HG03460 (cell line): ENCODE results near the gene BRAT1.
A peak's percentile ranks its signal among the peaks of the same experiment; 100 is the strongest.

Experiments used
- ATAC-seq: cut with Tn5 transposase; IDR thresholded peaks from one replicate; pipeline ENCODE4 v1.9.1; 2021; ENCODE audit not compliant: unreplicated experiment

BRAT1 gene

DNA sequence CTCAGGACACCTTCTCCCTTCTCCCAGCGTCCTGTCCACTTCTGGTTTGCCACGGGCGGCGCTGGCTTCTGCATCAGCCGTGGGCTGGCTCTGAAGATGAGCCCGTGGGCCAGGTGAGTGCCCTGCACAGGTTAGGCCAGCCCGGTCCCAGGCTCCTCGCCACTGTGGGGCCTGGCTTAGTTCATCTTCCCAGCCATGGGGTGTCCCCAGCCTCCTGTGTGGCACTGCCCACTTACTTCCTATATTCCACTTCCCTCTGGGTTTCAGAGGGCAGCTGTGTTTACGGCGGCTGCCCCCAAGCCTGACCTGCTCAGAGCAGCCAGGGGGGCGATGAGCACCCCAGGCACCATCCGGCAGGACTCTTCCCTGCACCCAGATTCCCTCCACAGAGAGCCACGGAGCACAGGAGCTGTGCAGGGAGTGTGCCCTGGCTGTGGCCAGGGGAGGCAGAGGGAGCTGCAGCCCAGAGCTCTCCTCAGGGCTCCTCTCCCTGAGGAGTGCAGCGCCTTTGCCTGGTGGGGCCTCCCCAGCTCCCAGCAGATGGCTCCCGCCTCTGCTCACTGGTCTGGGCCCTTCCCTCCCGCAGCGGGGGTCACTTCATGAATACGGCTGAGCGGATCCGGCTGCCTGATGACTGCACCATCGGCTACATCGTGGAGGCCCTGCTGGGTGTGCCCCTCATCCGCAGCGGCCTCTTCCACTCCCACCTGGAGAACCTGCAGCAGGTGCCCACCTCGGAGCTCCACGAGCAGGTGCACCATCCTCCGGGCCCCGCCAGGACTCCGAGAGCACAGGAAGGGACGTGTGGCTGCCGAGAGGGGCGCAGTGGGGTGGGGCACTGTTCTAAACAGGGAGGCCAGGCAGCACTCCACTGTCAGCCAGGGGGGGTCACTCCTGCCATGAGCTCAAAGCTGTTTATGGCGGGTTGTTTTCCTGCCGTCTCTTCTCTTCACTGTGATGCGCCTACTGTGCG lies 29.4 kb downstream of the BRAT1 start:
- no peak for ATAC-seq

DNA sequence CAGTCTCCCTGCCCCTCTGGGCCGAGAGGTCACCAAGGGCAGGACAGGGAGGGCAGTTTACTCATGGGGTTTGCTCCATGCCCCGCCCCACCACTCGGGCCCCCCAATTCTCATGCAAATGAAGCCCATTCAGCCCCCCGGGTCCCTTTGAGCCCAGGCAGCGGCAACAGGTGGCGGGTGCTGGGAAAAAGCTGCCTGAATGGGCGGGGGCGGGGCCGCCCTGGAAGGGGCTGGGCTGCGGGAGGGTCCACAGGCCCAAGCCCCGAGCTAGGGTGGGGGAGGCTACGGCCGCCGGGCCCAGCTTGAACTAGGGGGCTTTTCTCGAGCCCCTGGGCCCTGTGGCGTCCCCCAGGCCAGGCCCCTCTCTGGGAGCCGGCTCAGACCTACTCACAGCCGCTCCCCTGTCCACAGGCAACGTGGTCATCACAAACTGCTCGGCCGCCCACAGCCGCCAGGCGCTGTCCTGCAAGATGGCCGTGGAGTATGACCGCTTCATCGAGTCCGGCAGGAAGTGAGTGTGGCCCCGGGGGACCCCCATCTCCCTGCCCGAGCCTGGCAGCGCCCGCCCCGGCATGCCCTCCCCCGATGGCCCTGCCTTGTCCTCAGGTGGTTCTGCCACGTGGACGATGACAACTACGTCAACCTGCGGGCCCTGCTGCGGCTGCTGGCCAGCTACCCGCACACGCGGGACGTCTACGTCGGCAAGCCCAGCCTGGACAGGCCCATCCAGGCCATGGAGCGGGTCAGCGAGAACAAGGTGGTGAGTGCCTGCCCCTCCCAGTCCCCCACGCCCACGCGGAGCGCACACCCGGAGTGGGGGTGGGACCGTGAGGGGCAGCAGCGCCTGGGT lies 30.3 kb downstream of the BRAT1 start:
- ATAC-seq, result no peak

DNA sequence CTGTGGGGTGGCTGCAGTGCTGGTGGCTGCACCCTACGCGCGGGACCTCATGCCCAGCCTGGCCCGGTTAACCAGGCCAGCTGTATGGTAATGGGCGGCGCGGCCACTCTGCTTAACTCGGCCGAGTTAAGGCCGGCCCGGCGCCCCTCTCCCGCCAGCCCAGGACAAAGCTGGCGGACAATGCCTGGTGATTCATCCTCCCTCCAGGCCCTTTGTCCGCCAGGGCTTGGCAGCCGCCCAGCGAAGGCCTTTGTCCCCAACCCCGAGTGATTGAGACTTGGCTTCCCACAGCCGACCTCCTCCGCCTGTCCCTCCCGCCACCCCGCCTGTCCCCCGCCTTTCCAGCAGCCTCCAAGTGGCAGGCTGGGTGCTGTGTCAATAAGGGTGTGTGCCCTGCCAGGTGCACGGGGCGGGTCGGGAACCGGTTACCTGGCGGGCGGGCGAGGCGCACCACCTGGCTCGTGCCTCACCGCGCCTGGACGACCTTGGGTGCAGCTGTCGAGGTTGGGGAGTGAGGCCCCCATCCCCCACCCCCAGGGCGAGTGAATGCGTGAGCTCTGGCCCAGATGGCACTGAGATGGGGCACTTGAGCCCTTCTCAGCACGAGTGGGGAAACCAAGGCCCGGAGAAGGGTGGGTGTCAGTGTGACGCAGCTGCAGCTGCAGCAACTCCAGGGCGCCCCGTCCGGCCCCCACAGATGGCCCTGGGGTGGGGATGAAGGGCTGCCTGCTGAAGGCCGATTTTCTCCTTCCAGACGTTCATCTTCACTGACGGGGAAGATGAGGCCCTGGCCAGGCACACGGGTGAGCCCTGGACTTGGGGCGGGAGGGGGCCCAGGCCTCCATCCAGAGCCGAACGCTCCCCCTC lies 31.1 kb downstream of the BRAT1 start:
- no peak for ATAC-seq

DNA sequence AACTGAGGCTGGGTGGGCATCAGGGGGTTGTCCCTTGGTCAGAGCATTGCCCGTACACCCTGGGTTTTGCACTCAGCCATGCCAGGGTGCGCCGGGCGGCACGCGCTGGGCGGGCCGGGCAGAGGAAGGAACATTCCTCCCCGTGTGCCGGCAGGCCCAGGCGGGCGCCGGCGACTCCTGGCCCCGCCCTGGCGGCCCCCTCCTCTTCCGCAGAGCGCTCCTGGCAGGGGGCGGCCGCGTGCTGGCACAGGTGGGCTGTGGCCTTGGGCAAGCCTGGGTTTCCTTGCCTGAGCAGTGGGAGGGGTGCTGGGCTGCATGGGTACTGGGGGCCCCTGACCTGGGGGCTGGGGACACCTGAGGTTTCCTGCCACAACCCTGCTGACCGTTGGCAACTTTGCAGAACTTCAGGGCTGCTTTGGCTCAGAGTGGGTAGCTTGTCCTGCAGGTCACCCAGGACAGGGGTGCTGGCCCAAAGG lies 31.8 kb downstream of the BRAT1 start:
- ATAC-seq, result no peak

DNA sequence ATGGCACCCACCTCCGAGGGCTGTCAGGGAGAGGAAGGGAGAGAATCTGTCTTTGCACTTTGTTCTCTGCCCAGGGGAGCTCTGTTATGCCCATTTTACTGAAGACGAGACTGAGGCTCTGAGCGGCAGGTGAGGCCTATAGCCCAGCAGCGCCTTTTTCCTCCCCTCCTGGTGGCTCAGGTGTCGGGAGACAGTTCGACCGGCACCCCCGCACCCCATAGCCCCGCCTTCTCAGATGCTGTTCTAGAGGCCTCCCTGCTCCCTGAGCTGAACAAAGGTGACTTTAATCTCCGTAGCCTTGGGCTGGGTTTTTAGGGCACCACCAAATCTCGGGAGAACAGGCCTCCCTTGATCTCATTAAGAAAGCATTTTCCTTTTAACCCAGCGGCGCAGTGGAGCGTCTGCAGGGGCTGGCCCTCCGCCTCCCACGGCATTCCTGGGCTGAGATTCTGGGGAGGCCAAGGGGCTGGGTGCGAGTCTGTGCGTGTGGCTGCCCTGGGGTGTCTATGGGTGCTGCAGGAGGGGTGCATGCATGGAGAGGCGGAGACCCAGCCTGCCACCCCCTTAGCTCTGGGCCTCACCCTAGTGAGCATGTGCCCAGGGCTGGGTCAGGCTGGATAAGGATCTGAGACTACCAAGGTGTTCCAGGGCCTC lies 32.4 kb downstream of the BRAT1 start:
- ATAC-seq, result no peak

DNA sequence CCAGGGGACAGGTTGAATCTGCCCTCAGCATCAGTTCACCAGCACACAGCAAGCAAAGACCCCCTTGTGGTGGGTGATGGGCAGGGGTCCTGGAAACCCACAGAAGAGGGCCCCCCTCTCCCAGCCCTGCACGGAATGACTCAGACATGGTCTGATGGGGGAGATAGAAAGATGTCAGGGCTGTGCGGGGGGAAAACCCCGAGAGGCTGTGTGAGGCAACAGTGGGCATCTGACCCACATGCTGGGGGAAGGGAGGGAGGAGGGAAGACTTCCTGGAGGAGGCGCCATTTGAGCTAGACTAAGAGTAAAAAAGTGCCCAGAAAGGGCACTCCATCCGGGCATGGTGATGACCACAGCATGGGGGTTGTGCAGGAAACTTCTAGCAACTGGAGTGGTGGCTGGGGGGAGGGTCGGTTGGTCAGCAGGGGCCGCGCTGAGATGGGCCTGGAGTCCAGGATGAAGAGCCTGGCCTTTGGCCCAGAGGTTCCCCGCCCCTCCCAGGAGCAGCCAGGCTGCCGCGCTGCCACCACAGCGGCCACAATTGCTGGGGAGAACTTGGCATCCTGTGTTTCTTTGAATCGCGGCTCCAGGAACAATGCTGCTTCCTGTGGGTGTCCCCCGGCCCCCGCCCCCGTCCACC lies 33.3 kb downstream of the BRAT1 start:
- ATAC-seq, result no peak

DNA sequence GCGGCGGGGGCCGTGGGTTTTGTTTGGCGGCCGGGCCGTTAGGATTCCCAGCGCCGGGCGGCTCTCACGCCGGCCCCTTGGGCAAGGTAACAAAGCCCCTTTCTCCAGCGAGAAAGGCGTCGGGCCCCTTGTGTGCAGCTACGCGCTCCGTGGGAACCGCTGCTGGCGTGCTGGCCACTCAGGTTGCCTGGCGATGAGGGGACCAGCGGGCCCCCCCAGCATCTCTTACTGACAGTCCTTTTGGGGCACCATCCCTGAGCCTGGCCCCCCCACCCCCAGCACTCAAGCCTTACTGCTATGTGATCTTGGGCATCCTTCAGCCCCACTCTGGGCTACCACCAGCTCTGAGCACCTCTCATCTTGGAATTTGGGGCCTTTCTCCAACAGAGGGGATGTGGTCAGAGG lies 34.0 kb downstream of the BRAT1 start:
- ATAC-seq, result no peak

DNA sequence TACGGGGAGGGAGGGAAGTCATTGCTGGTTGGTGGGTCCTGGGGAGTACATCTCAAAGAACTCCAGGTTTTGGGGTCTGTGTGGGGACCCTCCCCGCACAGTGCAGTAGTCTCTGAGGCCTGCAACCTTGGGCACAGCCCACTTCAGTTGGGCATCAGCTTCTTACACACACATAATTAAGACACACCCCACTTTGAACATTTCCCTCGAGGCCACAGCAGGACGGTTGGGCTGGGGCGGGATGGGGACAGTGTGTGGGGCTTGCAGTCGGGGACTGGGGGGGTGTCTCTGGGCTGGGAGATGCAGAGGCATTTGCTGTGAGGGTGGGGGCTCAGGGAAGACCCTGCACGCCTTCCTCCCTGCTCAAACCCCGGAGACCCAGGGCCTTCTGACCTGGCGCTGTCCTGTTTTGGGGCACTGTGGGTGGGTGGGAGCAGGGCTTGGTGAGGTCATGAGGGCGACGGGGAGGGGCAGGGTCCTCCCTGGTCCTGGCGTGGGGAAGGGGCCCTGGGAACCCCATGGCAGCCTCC lies 34.5 kb downstream of the BRAT1 start:
- no peak for ATAC-seq

DNA sequence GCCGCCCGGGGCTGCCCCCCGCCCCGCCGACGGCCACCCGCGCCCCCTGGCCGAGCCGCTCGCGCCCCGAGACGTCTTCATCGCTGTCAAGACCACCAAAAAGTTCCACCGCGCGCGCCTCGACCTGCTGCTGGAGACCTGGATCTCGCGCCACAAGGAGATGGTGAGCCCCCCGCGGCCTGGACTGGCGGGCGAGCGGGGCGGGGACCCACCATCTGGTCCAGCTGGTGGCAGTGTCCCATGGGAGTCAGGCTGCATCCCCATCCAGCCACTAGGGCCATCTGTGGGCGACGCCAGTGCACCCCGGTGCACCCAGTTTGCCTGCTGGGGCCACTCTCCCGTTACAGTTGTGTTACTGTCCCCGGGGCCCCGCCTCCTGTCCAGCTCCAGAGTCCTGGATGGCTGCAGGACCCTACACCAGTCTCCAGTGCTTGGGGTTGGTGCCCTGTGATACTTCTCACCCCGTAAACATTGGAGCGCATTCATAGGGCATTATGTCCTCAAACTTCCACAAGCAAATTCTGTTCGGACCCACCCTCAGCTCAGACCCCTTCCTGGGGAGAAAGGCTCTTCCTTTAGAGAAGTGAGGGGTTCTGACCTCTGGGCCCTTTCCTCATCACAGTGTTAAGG lies 35.1 kb downstream of the BRAT1 start:
- ATAC-seq, result no peak

DNA sequence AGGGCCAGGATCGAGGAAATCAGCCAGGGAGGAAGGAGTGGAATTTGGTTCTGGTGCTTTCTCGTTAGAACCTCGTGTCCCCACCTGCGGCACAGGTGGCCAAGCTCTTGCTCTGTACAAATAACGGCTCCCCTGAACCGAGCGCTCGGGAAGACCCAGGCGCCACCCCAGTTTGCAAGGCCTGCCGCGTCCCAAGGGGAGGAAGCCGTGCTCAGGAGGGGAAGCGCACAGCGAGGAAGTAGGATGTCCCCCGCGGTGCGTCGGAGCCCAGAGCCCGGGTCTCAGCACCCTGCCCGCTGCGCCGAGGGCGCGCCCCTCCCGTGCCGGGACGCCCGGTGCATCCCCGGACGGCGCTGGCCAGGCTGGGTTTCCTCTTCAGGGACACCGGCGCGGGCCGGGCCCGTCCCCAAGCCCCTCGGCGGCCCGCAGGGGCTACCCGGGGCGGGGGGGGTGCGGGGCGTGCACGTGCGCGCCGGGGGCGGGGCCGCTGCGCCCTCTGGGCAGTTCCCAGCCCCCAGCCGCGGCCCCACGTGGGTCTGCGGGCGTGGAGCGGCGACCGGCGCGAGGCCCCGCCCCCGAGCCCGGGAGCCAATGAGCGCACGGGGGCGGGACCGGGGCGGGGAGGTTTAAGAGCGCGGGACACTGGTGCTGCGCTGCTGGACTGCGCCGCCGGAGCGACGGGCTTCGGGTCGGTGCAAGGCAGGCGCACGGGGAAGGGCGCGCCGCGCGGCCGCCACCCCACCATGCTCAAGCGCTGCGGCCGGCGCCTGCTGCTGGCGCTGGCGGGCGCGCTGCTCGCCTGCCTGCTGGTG lies 36.0 kb downstream of the BRAT1 start, which contains the start of gene LFNG:
TSS of gene LFNG (plus strand) at position 656 of the 812 bp plus-strand sequence. CDS start at position 744, 88 bp downstream.
- ATAC-seq, result peak; percentile 71

DNA sequence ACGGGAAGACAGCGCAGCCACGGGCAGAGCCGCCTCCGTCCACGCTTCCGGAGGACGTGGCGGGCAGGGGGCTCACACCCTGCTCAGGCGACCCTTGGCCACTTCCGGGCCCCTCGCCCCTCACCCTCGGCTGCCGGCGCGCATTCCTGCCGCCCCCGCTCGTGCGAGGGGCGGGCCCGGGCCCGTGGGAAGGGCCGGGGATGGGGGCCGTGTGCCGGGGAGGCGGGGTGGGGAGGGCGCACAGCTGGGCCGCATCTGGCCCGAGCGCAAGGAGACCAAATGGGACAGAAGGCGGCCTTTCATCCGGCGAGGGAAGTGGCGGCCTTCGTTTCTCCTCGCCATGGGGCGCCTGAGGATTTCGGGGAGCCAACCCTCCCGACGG lies 36.6 kb downstream of the BRAT1 start:
- ATAC-seq, result no peak

DNA sequence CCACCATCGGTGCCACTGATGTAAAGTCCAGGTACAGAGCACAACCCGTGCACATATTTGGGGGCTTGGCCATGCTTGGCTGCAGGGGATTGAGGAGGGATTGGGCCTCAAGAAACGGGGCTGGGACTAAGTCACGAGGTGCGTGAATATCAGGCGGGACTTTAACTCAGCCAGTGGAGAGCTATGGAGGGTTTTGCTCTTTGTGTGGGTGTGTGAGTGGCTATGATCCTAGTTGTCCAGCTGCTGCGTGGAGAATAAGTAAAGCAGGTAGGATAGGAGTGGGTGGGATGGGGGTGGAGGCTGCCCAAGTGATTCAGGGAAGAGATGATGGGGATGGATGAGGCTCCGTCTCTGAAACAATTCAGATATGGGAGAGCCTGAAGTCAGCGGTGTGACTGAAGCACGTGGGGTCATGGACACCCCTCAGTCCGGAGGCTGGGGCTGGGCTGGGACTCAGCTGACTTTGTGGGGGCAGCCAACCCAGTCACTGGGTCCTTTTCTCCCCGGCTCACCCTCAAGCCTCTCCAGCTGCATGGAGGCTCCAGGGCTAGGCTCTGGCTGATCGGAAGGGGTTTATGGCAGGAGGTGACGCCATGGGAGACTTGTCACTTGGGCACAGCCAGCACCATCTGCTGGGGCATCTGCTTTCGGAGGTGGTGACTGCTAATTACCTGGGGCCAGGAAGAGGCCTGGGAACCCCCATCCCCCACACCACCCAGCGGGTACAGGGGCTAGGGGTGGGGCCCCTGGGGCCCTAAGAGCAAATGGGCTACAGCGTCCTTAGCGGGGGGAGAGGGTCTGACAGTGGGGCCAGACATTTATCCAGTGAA lies 37.4 kb downstream of the BRAT1 start:
- ATAC-seq, result no peak

DNA sequence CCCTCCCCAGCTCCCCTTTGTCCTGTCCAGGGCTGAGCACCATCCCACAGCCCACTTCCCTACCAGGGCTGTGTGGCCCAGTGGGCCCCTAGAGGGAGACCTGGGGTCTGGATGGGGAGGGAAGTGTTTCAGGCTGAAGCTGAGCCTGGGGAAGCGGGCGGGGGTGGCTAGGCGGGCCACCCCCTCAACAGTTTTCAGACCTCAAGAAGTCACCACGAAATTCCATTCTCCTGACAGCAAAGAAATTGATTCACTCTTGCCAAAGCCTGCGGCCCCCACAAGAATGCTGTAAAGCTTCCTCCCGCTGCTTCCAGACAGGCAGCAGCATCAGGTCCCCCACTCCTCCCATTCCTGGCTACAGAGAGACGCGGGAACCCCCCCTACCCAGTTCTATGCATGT lies 38.3 kb downstream of the BRAT1 start:
- ATAC-seq, result no peak

DNA sequence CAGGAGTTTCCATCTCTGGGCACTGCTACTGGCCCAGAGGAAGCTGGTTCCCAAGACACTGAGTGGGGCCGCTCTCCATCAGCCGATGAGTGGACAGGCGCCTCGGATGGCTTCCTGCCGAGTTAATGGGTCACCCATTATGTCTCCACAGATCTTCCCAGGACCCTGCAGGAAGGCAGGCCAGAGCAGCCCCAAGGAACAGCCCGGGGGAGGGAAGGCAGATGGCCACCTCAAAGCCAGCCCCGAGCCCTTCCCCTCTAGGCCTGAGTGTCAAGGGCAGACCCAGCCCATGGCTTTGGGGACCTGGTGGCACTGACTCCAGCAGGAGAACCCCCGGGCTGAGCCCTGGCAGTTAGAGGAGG lies 39.1 kb downstream of the BRAT1 start:
- no peak for ATAC-seq

DNA sequence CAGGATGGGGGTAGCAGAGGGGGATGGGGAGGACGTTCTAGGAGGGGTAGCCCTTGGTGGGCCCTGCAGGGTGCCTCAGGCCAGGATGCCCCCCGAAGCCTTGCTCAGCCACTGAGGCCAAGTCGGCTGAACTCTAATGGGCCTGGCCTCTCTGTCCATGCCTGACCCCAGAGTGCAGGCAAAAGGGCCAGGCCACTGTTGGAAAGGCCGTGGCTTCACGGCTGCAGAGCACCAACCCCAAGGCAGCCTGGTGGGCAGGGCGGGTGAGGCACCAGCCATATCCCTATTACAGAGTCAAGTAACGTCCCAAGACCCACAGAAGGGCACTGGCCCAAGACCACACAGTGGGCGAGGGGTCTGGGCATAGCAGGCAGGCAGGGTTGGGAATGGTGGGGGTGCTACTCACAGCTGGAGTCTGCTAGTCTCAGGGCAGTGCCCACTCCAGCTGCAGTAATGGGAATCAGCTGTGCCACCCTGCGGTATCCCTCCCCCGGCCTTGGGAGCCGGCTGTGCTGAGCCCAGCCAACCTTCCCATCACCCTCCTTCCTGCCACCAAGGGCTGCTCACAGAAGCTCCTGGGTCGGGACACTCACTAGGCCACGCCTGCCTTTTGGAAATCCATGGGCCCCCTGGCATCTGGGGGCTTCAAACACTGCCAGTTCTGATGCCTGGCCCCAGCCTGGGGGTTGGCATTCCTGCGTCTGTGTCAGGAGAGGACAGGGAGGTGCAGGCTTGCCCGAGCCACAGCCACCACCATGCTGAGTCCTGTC lies 39.7 kb downstream of the BRAT1 start:
- no peak for ATAC-seq
